Skin epidermis (tissue), 12 donors: ENCODE measurements around the gene FCHO1.
A peak's percentile ranks its signal among the peaks of the same experiment; 100 is the strongest.

Experiments
- H3K27ac ChIP-seq, 21 experiments: fragments of 200-600 bp; sonication (generic) in 11 of 21; one replicate each; pipeline ENCODE4 v1.5.0; 2020; ENCODE audit warnings: mild to moderate bottlenecking in 3 of 21, inconsistent platforms in 2 of 21, moderate library complexity in 2 of 21
- H3K4me3 ChIP-seq, 7 experiments: fragments of 200-600 bp; sonication (generic) in 2 of 7; one replicate each; pipeline ENCODE4 v1.5.0; 2020; ENCODE audit warnings: inconsistent platforms in 2 of 7, mild to moderate bottlenecking in 2 of 7, moderate library complexity in 1 of 7

Gene FCHO1, protein sequence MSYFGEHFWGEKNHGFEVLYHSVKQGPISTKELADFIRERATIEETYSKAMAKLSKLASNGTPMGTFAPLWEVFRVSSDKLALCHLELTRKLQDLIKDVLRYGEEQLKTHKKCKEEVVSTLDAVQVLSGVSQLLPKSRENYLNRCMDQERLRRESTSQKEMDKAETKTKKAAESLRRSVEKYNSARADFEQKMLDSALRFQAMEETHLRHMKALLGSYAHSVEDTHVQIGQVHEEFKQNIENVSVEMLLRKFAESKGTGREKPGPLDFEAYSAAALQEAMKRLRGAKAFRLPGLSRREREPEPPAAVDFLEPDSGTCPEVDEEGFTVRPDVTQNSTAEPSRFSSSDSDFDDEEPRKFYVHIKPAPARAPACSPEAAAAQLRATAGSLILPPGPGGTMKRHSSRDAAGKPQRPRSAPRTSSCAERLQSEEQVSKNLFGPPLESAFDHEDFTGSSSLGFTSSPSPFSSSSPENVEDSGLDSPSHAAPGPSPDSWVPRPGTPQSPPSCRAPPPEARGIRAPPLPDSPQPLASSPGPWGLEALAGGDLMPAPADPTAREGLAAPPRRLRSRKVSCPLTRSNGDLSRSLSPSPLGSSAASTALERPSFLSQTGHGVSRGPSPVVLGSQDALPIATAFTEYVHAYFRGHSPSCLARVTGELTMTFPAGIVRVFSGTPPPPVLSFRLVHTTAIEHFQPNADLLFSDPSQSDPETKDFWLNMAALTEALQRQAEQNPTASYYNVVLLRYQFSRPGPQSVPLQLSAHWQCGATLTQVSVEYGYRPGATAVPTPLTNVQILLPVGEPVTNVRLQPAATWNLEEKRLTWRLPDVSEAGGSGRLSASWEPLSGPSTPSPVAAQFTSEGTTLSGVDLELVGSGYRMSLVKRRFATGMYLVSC

DNA sequence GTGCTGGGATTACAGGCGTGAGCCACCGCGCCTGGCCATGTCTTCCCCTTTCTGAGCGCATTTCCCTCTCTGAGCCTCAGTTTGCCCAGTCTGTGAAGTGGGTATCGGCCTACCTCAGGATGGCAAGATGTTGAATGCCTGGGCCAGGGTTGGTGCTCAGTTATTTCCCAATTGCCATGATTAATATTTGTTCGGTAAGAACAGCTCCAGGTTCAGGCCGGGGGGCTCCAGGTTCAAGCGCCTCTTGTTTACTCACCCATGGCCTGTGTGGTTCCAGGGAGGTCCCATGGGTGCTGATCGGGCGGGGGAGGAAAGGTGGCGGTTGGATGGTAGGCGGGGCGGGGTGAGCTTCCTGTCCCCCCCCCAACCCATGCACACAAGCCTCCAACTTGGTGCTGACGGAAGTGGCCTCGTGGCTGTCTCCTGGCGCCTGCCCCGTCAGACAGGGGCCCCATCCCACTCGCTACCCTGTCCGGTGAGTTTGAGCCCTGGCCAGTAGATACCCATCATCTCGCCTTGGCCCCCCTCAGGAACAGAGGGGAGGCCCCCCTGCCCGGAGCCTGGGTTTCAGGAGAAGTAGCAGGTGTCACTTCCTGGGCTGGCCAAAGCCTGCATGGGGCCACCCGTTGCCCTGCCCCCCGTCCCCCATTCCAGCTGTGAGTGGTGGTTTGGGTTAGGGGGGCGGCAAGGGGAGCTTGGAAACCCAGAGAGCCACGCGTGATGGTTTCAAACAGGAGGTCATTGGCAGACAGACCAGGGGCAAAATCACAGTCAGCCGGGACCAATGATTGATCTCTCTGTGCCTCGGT, at the start of gene FCHO1:
TSS of gene FCHO1 (plus strand) at position 375 of the 809 bp plus-strand sequence. CDS start 3,688 bp downstream, outside the sequence.
- peak within 1 kb of the TSS in 16 of 21 experiments; percentile 1 to 89 (median 71) for H3K27ac ChIP-seq
- peak within 1 kb of the TSS; percentile 9 to 34 (median 15) for H3K4me3 ChIP-seq

DNA sequence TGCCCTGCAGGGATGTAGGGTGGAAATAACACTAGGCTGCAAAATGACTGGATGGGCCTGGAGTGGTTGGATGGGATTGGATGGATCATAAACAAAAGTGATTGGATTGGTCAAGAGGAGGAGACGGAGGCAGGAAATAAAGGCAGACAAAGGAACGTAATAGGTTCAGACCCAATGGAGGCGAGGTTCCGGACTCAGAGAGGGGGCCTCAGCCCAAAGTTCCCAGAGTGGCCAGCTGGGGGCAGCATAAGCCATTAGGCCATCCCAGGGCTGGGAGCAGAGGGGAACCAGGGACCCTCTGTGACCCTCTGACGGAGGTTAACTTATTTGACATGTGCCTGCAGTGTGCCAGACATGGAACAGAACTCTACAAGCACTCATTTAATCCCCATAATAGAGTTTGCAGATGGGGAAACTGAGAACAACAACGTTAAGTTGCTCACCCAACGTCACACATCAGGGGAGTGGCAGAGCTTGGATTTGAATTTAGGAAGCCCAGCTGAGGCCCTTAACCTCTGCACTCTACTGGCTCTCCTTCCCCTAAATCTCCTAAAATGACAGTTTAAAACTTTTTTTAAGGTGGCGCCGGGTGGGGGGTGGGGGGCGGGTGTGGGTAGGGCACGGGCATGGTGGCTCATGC, 47.3 kb upstream of the FCHO1 start:
- Histone ChIP-seq H3K4me3 (no peak overlapping the region), H3K27ac (no peak overlapping the region)

DNA sequence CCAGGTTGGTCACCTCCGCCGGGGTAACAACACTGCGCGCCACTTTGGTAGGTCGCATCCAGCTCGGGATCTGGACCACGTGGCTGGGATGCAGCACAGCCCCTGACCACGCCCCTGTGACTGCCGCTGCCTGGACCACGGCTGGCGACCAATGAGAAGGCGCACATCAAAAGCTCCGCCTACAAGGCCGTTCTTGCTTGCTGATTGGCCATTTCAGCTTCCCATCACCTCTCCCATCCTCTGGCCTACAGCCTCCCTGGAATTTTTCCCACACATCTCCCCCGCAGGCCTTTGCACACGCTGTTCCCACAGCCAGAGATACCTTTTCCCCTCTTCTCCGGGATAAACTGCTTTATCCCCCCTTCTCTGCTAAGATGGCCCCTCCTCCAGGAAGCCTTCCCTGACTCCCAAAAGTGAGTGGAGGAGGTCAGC, 44.5 kb upstream of the FCHO1 start:
- H3K27ac ChIP-seq: no peak overlapping the region
- no peak overlapping the region for H3K4me3 ChIP-seq

DNA sequence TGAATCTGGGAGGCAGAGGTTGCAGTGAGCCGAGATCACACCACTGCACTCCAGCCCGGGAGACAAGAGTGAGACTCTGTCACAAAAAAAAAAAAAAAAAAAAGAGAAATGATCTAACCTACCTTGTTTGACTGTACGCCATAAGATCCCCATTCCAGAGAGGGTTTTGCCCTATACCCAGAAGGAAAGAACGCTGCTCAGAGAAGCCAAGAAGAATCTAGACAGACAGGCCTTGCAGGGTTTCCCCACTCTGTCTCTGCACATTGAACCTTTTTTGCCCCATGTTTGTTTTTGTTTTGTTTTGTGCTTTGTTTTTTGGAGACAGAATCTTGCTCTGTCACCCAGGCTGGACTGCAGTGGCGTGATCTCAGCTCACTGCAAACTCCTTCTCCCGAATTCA, 39.4 kb upstream of the FCHO1 start:
- H3K27ac ChIP-seq: no peak overlapping the region
- no peak overlapping the region for H3K4me3 ChIP-seq

DNA sequence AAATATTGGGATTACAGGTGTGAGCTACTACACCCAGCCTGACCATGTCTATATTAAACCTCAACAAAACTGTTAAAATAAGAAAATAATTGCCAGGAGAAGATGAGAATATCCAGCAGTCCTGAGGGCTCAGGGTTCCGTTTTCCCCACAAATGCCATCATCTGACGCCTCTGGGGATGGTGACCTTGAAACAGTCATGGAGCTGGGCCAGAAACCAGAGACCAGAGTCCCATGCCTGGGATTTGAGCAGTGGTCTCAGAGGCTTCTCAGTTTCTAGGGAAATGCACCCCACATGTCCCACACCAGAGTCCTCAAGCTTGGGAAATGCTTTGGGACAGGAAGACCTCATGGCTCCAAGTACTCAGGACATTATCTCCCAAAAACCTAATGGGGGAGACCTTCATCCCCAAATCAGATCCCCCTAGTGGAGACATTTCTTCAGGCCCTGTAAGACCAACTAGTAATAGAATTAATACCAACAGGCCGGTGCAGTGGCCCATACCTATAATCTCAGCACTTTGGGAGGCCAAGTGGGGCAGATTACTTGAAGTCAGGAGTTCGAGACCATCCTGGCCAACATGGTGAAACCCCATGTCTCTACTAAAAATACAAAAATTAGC, 34.9 kb upstream of the FCHO1 start:
- no peak overlapping the region for H3K4me3 ChIP-seq
- H3K27ac ChIP-seq: no peak overlapping the region

DNA sequence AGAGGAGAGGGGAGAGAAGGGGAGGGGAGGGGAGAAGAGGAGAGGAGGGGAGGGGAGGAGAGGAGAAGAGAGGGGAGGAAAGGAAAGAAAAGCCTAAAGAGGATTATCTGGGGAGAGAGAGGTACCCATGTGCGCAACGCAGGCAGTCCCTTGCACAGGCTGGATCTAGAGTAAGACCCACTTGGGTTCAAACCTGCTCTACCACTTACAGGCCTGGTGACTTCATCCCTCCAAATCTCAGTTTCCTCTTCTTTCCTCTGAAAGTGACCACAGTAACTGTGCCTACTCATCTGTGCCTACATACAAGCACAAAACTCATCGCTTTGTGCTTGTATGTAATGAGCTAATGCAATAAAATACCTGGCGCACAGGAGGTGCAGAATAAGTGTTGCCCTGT, 32.7 kb upstream of the FCHO1 start:
- H3K27ac ChIP-seq: peak overlapping the region in 1 of 21 experiments; percentile 79
- H3K4me3 ChIP-seq: peak overlapping the region in 2 of 7 experiments; percentile 68 to 78

DNA sequence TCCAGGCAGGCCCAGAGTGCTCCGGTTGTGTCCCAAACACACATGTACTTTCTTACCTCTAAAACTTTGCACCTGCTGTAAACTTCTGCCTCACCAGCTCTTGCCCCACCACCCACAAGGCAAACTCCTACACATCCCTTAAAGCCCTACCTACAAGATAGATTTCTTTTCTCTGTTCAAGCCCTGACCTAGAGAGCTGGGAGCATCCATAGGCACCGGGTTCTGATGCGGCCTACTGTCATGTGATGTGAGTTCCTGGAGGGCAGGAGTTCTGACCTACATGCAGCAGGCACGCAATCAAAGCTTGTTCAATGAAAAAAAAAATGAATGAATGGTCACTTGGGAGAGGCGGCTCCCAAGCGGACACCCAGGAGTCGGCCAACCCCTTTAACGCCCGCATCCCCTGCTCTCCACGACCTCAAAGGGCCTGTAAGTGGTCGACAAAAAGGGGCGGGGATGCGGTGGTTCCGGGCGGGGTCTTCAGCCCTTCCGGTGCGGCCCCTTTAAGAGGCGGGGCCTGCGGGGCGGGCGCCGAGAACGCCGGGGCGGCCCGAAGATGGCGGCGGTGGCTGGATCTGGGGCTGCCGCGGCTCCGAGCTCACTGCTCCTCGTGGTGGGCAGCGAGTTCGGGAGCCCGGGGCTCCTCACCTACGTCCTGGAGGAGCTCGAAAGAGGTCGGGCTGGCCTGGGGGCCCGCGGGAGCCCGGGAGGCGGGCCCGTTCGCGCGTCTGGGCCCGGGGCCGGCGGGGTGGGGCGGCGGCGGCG, 32.1 kb upstream of the FCHO1 start, which contains the start of gene MAP1S:
TSS of gene MAP1S (plus strand) at position 534 of the 765 bp plus-strand sequence. CDS start at position 557, 23 bp downstream.
- H3K4me3 ChIP-seq: peak within 1 kb of the TSS; percentile 66 to 88 (median 78)
- peak within 1 kb of the TSS in 20 of 21 experiments; percentile 38 to 86 (median 72) for H3K27ac ChIP-seq

DNA sequence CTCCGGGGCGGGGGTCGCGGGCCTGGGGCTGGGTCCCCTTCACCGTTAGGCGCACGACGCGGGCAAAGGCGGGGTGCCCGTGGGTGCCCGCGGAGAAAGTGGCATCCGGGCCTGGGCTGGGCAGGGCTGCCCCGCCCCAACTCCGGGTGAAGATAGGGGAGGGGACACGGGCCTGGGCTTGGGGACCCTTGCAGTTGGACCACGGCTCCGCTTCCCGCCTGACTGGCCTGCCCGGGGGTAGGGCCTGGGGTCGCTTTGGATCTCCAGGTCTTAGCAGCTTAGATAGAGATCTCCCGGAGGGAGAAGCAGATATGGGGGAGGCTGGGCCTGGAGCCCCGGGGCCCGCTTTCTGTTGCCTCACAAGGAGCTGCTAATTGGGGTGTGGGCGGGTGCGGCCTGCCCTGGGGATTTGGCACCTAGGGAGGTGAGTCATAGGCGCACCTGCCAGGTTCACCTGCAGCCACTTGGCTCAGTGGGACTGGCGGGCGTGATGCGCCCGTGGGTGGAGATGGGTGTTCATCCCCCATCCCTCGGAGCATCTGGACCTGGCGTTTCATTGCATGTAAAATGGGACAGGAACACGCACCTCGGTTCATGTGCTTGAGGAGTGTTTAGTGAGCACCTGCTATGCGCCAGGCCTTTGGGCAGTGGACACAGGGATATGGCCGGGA, 31.4 kb upstream of the FCHO1 start:
- Histone ChIP-seq H3K4me3 (peak overlapping the region; percentile 66 to 88 (median 78)), H3K27ac (peak overlapping the region in 20 of 21 experiments; percentile 38 to 86 (median 72))

DNA sequence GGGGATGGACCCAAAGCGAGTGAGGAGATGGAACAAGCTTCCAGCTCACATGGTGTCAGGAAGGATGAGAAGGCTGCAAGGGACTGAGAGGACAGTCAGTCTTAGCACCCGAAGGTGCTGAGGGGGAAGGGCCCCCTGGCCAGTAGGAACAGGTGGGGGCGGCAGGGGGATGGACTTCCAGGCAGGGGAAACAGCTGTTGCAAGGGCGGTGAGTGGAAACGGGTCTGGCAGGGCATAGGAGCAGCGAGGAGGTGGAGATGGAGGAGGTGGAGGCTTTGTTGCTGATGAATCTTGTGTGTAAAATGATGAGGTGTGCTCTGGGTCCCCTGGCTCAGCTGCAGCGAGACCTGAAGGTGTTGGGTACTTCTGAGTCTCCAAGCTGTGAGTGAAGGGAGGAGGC, 30.8 kb upstream of the FCHO1 start:
- peak overlapping the region in 13 of 21 experiments; percentile 7 to 86 (median 62) for H3K27ac ChIP-seq

DNA sequence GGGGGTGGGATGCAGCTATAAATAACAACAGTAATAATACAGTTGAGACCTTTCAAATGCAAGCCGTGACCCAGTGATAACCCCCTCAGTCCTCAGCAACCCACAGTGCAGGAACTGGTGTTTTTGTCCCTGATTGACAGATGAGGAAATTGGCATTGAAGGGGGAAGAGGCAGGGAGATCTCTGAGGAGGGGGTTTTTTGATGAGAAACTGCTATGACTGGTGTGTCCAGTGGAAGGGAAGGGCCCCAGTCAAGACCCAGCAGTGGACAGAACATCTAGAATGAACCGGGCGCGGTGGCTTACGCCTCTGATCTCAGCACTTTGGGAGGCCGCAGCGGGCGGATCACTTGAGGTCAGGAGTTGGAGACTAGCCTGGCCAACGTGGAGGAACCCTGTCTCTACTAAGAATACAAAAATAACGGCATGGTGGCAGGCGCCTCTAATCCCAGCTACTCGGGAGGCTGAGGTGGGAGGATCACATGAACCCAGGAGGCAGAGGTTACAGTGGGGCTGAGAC, 30.1 kb upstream of the FCHO1 start:
- peak overlapping the region in 4 of 7 experiments; percentile 68 to 87 (median 78) for H3K4me3 ChIP-seq
- H3K27ac ChIP-seq: peak overlapping the region in 13 of 21 experiments; percentile 9 to 86 (median 46)

More for the DNA sequence above, 30.8 kb upstream of the FCHO1 start:
- peak overlapping the region; percentile 66 to 88 (median 78) for H3K4me3 ChIP-seq

DNA sequence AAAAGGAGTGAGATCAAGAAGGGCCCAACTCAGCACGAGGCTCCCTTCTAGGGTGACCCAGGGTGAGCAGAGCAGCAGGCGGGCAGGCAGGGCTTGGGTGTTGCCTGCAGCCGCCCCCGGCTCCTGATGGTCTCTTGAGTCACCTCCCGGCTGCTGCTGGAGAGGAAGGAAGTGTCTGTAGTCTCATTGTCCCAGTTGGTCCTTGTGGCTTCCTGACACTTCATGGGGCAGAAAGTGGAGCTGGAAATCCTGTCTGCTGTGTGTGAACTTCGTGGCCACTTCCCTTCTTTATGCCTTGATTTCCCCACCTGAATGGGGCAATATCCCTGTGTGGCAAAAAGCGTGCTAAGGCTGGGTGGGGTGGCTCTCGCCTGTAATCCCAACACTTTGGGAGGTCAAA, 29.5 kb upstream of the FCHO1 start:
- Histone ChIP-seq H3K4me3 (no peak overlapping the region), H3K27ac (peak overlapping the region in 11 of 21 experiments; percentile 9 to 86 (median 46))

DNA sequence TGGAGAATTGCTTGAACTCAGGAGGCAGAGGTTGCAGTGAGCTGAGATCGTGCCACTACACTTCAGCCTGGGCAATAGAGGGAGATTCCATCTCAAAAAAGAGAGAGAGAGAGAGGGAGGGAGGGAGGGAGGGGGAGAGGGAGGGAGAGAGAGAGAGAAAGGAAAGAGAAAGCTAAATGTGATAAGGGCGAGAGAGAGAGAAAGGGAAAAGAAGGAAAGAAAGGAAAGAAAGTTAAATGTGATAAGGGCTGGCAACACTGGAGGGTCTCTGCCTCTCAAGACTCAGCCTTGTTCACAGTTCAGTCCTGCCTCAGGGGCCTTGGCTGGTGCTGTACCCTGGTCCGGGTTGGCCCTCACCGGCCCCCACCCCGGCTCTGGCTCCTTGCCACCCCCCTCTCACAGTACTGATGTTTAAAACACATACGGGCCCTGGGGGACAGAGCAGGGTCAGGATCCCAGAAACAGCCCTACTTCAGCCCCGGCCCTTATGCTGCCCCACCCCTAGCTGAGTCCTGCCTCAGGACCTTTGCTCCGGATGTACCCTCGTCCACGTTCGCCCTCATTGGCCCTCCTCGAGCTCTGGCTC, 28.5 kb upstream of the FCHO1 start:
- H3K27ac ChIP-seq: peak overlapping the region in 1 of 21 experiments; percentile 86
- H3K4me3 ChIP-seq: no peak overlapping the region

DNA sequence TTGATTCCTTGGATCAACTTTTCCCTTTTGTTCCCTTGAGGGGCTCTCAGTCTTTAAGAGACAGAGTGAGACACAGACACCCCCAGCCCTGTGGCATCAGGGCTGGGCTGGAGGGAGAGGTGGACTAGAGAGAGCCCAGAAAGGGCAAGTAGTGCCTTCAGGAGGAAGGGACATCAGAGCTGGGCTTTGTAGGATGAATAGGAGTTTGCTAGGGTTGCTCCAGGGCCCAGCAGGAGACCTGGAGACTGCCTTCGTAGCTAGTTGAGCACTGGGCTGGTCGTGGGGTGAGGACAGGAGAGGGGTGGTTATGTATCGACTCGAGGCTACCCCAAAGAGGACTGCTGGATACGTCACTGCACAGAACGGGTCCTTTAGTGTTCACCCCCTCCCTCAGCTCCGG, 26.6 kb upstream of the FCHO1 start:
- Histone ChIP-seq H3K27ac (no peak overlapping the region), H3K4me3 (no peak overlapping the region)

DNA sequence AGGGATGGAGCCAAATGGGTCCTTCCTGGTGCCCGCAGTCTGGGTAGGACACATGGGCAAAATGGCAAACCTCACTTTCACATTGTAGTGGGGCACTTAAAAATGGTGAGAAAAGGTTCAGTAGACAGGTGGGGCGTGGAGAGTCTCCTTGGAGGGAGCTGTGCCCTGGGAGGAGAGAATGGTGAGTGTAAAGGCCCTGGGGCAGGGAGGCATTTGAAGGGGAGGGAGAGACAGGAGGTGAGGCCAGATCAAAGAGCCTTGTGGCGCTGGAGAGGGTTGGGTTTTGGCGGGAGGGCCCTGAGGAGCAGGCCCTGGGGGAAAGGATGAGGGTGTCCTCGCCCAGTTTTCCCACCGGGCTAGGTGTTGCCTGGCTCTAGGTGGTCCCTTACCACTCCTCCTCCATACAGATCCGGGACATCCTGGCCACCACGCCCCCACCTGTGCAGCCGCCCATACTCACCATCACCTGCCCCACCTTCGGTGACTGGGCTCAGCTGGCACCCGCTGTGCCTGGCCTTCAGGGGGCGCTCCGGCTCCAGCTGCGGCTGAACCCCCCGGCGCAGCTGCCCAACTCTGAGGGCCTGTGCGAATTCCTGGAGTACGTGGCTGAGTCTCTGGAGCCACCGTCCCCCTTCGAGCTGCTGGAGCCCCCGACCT, 25.7 kb upstream of the FCHO1 start:
- no peak overlapping the region for H3K4me3 ChIP-seq
- no peak overlapping the region for H3K27ac ChIP-seq

DNA sequence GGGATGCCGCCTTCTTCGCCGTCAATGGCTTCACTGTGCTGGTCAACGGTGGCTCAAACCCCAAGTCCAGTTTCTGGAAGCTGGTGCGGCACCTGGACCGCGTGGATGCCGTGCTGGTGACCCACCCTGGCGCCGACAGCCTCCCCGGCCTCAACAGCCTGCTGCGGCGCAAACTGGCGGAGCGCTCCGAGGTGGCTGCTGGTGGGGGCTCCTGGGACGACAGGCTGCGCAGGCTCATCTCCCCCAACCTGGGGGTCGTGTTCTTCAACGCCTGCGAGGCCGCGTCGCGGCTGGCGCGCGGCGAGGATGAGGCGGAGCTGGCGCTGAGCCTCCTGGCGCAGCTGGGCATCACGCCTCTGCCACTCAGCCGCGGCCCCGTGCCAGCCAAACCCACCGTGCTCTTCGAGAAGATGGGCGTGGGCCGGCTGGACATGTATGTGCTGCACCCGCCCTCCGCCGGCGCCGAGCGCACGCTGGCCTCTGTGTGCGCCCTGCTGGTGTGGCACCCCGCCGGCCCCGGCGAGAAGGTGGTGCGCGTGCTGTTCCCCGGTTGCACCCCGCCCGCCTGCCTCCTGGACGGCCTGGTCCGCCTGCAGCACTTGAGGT, 25.0 kb upstream of the FCHO1 start:
- Histone ChIP-seq H3K27ac (no peak overlapping the region), H3K4me3 (no peak overlapping the region)
